ENCODE results near the gene ZNF516.

ZNF516 gene

DNA sequence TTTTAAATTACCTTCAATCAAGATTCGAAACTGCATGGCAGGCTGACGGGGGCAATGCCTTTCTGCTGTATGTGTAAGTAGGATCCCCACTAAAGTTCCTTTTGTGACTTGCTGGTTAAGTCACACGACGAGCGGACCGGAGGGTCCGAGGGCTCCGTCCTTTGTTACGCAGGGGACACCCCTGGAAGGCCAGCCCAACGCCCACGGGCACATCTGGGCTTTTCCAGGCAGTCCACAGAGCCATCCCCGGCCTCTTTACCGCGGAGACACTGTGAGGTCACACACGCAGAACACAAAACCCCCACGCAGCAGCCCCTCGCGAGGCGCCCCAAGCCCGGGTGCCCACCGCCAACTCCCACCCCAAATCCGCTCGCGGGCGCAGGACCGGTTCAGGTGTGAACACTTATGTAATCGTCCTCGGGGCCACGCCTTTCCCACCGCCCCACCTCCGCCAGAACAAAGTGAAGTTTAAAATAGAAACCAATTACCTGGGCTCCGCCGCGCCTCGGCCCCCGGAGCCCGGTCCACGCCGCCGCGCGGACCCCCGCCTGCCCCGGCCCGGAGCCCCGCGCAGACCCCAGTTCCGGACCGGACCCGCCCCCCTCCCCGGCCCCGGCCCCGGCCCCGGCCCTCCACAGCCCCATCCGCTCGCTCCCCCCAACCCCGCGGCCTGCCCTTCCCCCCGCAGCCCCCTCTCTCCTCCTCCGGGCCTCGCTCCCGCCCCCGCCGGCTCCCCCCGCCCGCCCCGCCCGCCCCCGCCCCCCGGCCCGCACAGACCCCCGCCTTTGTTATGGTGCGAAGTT lies 4.2 kb downstream of the ZNF516 start:
- peak overlapping the region; percentile 49 for H3K4me3 ChIP-seq (ENCODE audit: low read depth, low read length)
- TF ChIP-seq, protein P1, sequence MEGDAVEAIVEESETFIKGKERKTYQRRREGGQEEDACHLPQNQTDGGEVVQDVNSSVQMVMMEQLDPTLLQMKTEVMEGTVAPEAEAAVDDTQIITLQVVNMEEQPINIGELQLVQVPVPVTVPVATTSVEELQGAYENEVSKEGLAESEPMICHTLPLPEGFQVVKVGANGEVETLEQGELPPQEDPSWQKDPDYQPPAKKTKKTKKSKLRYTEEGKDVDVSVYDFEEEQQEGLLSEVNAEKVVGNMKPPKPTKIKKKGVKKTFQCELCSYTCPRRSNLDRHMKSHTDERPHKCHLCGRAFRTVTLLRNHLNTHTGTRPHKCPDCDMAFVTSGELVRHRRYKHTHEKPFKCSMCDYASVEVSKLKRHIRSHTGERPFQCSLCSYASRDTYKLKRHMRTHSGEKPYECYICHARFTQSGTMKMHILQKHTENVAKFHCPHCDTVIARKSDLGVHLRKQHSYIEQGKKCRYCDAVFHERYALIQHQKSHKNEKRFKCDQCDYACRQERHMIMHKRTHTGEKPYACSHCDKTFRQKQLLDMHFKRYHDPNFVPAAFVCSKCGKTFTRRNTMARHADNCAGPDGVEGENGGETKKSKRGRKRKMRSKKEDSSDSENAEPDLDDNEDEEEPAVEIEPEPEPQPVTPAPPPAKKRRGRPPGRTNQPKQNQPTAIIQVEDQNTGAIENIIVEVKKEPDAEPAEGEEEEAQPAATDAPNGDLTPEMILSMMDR (IDR thresholded peaks at IDR 0.05; ENCODE audit: borderline replicate concordance, insufficient read depth, low read depth, low read length): no peak

DNA sequence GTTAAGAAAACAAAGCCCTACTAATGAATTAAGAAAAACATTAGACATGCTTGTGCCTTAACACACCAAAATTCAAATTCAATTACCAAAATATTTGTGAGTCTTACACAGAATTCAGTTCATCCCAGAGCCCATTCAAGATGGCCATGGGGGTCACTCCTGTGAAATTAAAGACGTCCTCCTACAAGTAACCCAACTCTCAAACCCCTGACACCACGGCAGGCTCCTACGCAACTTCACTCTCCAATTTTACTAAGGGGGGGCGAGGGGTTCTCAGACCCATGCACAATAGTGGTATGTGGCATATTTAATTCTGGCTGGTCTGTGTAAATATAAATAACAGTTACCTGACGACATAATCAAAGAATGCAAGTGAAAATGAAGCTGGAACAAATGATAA lies 5.0 kb downstream of the ZNF516 start:
- TF ChIP-seq, protein P1 (IDR thresholded peaks at IDR 0.05; ENCODE audit: borderline replicate concordance, insufficient read depth, low read depth, low read length): no peak
- no peak overlapping the region for H3K4me3 ChIP-seq (ENCODE audit: low read depth, low read length)

DNA sequence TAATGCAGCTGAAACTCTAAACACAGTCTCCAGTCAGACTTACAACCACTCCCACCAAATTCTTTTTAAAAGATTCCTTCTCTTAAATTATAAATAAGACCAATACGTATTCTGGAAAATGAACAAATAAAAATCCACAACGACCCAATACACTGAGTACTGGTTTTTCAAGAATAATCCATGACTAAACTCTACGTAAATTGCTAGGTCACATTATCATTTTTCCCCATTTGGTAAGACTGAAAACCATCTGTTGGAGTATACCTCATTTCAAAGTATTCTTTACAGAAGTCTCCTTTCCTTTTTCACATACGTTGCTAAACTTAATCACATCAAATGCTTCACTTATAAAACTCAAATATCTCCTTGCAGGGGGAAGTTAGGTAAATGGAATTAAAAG lies 6.0 kb downstream of the ZNF516 start:
- TF ChIP-seq, protein P1 (IDR thresholded peaks at IDR 0.05; ENCODE audit: borderline replicate concordance, insufficient read depth, low read depth, low read length): no peak
- no peak overlapping the region for H3K4me3 ChIP-seq (ENCODE audit: low read depth, low read length)

DNA sequence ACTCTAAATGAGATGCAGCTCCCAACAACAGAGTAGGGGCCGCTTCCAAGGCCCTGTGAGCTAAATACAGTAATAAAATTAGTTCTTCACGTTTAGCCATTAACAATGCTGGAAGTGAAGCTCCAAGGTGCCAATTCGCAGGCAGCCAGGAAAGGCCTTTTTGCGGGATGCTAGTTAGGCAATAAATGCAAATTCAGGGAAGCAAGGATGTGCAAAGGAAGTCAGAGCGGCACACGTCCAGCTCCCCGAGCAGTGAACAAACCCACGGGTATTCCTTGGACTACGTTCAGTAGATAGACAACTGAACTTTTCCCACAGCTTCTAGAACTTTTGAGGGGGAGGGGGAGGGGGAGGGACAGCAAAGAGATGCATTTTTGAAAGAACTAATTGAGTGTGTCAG lies 6.9 kb downstream of the ZNF516 start:
- H3K4me3 ChIP-seq (ENCODE audit: low read depth, low read length): no peak overlapping the region
- TF ChIP-seq, protein P1 (IDR thresholded peaks at IDR 0.05; ENCODE audit: borderline replicate concordance, insufficient read depth, low read depth, low read length): no peak

DNA sequence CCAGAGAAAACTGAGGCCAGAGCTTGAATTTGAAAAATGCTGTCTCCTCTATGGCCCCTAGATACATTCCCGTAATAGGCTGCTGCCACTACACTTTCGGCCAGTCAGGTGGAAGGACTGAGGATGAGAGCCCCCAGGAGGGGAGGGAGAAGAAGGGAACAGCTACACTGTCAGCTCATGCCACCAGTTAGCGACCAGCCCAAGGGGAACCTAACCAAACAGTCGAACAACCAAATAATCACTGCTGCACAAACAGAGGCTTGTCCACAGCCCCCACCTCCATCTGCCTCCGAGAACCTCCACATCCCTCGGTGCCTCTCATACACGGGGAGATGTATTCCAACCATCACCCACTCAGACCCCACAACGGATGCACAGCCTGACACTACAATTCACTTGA lies 7.3 kb downstream of the ZNF516 start:
- TF ChIP-seq, protein P1 (IDR thresholded peaks at IDR 0.05; ENCODE audit: borderline replicate concordance, insufficient read depth, low read depth, low read length): no peak
- H3K4me3 ChIP-seq (ENCODE audit: low read depth, low read length): no peak overlapping the region

DNA sequence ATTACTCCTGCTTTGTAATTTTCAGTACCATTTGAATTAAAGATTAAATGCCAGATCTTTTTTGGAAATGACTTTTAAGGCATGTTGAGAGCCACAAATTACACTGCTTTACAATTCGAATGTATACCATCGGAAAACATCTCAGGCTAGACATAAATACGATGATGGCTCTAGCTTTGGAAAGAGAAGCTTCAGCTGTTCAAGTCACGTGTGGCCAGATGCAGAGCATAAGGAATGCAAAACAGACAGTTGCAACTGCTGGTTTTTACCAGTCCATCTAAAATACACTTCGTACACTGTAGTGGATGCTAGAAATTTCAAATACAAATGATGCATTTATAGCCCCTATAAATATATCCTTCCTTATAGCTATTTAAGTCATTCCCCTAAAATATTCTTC lies 8.0 kb downstream of the ZNF516 start:
- H3K4me3 ChIP-seq (ENCODE audit: low read depth, low read length): no peak overlapping the region
- TF ChIP-seq, protein P1 (IDR thresholded peaks at IDR 0.05; ENCODE audit: borderline replicate concordance, insufficient read depth, low read depth, low read length): no peak

DNA sequence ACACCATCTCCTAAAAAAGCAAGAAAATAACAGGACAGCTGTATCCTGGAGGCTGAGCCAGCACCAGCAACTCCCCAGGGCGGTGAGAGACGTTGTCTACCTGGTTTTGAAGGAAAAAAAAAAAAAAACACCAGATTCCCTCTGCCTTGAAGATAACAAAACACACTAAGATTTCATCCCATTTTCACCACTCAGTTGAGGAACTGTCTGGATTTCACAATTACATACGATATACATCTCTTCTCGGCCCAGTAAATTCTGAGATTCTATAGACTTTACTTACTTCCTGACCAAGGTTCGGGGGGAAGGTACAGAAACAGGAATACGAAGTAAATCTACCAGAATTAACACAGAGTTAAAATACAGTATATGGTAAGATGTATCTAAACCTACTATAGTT lies 8.5 kb downstream of the ZNF516 start:
- TF ChIP-seq, protein P1 (IDR thresholded peaks at IDR 0.05; ENCODE audit: borderline replicate concordance, insufficient read depth, low read depth, low read length): no peak
- no peak overlapping the region for H3K4me3 ChIP-seq (ENCODE audit: low read depth, low read length)

All from GM12875 (cell line).